GM21360 (cell line): ENCODE measurements around the gene ATG7.
"Not testable (repeated sequence)": the region's sequence is repeated elsewhere in the genome, so short reads cannot be mapped to it uniquely, and the experiment has no call there.

Experiments used
- ATAC-seq: cut with Tn5 transposase; IDR thresholded peaks from one replicate; pipeline ENCODE4 v1.9.1; 2021; ENCODE audit warnings: mild to moderate bottlenecking, moderate library complexity; ENCODE audit not compliant: unreplicated experiment

ATG7 gene

DNA sequence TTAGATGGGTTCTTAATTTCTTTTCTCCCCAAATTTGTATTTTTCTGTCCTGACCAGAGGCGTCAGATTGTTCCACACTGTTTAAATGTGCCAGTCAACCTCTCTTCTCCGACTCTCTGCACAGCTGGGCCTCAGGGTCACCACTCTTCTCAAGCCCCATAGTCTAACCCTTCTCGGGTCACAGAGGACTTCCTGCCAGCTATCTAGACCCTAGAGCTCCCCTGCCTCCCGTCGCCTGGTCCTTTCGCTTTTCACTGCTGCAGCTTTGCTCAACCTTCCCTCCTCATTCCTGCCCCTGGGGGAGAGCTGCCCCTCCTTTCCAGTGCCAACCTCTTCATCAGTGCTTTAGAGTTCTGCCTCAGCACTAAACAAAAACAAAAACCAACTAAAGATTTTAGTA is 151.7 kb downstream of the ATG7 start:
- ATAC-seq, result no peak

DNA sequence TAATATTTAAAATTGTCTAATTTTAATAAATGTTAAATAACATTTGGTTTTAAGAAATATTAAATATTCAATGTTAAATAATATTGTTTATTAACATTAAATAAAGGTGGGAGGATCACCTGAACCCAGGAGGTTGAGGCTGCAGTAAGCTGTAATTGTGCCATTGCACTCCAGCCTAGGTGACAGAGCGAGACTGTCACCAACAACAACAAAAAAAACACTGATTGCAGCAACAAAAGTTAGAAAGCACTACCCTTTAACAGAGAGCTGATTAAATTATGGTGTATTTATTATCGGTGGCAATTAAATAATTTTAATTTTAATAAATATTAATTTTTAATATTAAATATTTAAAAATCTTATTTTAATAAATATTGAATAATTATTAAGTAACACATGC is 152.1 kb downstream of the ATG7 start:
- no peak for ATAC-seq

DNA sequence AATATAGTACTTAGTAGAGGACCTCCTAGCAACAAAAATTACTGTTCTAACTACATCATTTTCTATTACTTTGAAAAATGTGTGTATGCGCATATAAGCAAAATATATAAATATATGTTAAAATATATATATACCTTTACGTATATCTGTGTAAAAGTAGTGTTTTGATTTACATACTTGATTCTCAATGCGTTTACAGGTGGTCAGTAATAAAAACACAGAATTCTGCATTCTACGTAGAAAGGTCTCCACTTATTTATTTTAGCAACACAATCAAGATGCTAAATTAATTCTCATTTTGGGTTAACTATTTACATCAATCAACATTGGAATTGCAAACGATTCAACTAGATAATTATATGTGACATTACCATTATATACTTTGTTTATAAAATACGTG is 158.0 kb downstream of the ATG7 start:
- ATAC-seq, result no peak

- ATAC-seq, result no peak
These were observed 158.4 kb downstream of the ATG7 start for GRCh38 chr3:11430624-11431023.

DNA sequence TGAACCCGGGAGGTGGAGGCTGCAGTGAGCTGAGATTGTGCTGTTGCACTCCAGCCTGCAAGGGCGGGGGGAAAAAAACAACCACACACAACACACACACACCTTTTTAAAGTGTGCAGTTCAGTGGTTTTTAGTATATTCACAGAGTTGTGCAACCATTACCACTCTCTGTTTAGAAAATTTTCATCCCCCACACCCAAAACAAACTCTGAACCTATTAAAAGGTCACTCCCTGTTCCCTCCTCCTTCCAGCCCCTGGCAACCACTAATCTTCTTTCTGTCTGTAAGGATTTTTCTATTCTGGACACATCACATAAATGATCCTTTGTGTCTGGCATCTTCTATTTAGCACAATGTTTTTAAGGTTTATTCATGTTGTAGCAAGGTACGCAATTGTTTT is 159.1 kb downstream of the ATG7 start:
- ATAC-seq, result no peak

DNA sequence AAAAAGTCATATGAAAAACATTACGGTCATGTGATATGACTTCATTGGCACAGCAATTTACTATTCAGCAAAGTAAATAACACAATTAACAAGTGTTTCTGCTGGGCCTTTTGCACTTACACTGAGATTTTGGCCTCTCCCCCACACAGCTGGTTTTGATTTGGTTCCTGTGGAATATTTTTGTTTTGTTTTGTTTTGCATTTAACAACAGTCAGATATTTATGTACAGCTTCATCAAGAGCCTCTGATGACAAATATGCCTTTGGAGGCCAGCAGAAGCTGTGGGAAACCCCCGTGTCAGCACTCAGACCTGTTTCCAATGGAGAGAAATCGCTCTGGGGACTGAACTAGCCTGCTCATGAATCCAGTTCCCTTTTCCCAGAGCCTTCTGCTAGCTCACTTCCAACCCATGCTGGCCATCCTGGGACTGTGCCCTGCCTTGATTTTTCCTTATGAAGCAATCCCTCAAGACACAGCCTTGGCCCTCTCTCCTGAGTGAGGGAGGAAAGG is 161.9 kb downstream of the ATG7 start:
- ATAC-seq, result no peak

GRCh38 chr3:11434563-11435096 is 162.4 kb downstream of the ATG7 start:
- no peak for ATAC-seq

DNA sequence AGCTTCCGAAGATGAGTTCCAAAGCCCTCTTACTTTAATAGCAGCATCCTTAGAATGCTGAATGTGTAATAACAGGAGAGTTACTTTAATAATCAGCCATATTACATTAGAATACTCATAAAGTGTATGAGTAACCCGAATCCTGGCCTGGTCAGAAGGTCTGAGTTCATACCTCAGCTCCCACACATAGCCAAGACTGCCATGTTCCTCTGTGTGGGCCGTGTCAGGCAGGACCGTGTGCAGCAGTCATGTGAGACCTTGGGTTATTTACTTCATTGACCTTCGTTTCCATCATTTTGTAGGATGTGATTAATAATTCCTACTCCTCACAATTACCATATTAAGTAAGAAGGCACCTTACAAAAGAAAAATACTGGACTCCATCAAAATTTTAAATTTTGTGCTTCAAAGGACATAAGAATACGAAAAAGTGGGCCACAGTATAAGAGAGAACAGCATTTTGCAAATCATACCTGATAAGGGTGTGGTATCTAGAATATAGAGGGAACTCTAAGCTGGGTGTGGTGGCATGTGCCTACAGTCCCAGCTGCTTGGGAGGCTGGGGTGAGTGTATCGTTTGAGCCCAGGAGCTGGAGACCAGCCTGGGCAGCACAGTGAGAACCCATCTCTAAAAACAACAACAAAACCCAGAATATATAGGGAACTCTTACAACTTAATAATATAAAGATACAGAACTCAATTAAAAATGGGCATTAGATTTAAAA is 163.4 kb downstream of the ATG7 start:
- no peak for ATAC-seq

DNA sequence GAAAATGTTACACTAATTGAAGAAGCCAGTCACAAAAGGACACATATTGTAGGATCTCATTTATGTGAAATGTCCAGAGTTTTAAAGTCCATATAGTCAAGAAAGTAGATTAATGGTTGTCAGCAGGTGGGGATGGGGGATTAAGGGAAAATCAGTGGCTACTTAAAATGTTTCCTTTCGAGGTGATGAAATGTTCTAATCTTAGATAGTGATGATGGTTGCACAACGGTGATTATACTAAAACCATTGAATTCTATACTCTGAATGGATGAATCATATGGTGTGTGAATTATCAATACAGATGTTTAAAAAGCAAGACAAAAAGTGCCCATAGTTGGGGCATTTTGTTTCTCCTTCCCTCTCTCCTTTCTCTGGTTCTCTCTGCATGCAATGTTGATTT is 164.6 kb downstream of the ATG7 start:
- no peak for ATAC-seq

DNA sequence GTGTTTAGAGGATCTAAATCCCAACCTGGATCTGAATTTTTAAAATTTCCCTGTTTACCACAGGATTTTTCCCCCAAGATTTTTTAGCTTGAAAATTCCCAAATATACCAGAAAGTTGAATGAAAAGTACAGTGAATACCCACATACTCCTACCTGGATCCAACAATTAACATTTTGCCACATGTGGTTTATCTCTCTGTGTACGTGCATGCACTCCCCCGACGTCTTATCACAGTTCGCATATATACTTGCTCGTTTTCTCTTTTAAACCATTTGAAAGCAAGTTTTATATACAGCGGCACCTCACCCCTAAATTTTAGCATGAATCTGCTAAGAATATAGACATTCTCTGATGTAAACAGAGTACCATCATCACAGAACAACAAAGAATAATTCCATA is 165.3 kb downstream of the ATG7 start:
- ATAC-seq, result no peak

DNA sequence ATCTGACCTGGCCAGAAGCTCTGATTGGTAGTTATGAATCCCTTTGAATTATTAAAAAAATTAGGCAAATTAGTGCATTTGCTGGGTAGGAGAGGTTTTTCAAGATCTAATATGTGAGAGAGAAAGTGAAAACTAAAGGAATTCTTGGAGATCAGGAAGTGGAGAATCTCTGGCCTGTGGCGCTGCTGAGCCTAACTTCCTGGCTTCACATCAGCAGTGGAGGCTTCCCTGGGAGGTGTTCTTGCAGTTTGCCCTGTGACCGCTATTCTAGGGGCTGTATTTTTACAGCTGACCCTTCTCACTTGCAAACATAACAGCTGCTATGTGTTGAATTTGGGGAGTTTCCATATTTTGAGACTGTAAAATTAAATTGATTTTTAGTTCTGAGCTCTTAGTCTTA is 166.4 kb downstream of the ATG7 start:
- ATAC-seq, result no peak

DNA sequence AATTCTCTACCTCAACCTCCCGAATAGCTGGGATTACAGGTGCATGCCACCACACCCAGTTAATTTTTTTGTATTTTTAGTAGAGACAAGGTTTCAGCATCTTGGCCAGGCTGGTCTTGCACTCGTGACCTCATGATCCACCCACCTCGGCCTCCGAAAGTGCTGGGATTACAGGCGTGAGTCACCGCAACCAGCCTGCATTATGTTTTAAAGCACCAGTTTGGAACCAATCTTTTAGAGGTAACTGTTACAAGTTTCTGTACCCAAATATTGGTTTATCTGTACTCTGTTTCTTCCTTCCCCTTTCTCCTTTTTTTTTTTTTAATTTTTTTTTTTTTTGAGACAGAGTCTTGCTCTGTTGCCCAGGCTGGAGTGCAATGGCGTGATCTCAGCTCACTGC is 169.1 kb downstream of the ATG7 start:
- ATAC-seq, result not testable (repeated sequence)

DNA sequence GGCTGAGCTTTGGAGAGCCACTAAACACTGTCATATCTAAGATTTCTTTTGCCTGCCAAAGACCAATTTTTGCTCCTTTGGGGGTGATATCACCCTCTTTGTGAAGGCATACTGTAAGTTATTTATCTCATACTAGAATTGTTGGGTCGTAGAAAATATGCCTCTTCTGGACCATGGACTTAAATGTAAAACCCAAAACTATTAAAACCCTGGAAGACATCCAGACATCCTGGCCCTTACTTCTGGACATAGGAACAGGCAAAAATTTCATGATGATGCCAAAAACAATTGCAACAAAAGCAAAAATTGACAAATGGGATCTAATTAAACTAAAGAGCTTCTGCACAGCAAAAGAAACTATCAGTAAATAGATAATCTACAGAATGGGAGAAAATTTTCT is 172.2 kb downstream of the ATG7 start:
- no peak for ATAC-seq

- ATAC-seq, result not testable (repeated sequence)
These were observed 173.0 kb downstream of the ATG7 start for GRCh38 chr3:11445193-11445592.

DNA sequence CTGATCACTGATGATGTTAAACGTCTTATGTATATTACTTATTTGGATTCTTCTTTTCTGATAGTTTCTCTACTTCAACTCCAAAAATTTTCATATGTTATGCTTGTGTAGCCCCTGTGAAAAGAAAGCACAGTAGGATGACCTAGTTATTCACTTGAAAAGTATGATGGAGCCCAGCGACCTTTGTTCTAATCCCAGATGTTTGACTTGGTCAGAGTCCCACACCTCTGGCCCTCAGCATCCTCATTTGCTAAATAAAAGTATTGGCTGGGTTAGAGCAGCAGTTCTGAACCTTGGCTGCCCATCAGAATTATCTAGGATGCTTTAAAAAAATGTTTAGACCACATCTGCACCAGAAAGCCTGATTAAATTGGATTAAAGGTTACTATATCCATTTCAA is 173.7 kb downstream of the ATG7 start:
- no peak for ATAC-seq

DNA sequence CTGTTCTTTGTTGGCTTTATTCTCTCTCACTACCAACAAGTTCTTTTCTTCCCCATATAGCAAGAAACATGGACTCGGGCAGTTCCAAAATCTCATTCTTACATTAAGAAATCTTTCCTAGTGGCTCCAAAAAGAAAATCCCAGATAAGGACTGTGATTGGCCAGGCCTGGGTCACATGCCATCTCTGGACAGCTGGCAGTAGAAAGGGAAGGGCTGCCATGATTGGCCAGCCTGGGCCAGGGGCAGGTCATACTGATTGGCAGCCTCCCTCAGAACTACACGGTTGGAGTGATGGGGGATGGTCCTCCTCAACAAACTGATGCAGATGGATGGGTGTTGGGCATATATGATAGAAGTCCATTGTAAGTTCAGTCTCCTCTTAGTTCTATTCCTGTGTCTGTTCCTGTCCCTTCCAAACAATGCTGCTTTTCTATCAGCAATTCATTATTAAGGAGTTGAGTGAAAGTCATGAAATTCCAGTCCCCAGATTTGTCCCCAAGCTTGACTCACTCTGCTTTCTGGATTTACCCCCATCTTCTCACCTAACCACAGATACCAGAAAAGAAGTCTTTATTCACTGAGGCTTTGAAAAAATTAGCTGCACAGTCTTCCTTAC is 175.5 kb downstream of the ATG7 start:
- no peak for ATAC-seq

DNA sequence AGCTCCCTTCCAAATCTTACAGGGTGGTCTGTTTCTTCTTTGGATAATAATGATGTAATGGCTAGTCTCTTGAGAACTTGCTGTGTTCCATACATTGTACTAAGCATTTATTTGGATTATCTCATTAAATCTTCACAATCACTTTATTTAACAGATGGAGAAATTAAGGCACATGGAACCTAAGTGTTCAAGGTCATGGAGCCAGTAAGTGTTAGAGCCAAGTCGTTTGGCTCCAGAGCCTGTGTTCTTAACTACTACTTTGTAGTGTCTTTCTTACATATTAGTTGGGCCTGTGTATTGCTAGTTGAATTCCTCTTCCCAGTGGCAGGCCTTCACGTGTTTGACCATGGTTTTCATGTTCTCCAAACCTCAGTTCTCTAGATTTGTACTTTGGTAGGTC is 177.8 kb downstream of the ATG7 start:
- no peak for ATAC-seq

- ATAC-seq, result no peak
These were observed 180.1 kb downstream of the ATG7 start for GRCh38 chr3:11452312-11452711.

GRCh38 chr3:11452885-11453847 is 181.0 kb downstream of the ATG7 start:
- no peak for ATAC-seq

- no peak for ATAC-seq
These were observed 183.8 kb downstream of the ATG7 start for GRCh38 chr3:11455956-11456355.

DNA sequence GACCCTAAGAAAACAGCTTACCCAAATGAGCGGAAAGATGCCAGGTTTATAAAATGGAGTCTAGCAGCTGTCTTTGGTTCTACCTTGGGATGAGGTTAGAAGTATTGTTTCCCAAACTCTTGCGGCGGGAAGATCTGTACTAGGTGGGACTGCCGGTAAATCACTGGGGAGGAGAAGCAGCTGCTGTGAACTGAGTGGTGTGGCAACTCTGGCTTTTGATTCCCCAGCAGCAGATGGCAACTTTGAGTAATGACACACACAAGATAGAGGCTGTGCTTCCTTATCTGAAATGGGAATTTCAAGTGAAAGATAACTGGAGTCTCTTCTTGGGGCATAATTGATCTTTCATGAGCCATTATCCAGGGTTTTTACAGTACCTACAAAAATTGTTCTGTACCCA is 184.9 kb downstream of the ATG7 start:
- ATAC-seq, result no peak
